Neural progenitor cell (in vitro differentiated cells): ENCODE results near the gene HNRNPL. TPM values are rescaled to one million over a fixed set of nuclear protein-coding genes. Genes with fewer than 3 reads are reported as not detected.

ENCODE experiments used
- DNase-seq: peaks from one replicate; pipeline ENCODE4 v3.0.0-alpha.2; 2016; ENCODE audit warnings: low spot score
- H2AFZ ChIP-seq: fragments of 200-600 bp; sonication (generic); replicated peaks from 2 replicates; pipeline ENCODE4 v1.6.1; 2016; ENCODE audit warnings: antibody characterized with exemption
- H3F3A ChIP-seq: fragments of 200-600 bp; sonication (generic); 2 replicates; pipeline ENCODE4 v1.6.1; 2016; ENCODE audit warnings: antibody characterized with exemption, low read depth
- H3K27ac ChIP-seq: fragments of 200-600 bp; sonication (generic); 2 replicates; pipeline ENCODE4 v1.5.1; 2016; ENCODE audit warnings: mild to moderate bottlenecking
- H3K27me3 ChIP-seq: fragments of 200-600 bp; sonication (generic); 2 replicates; pipeline ENCODE4 v1.6.1; 2016; ENCODE audit warnings: mild to moderate bottlenecking, moderate library complexity
- H3K36me3 ChIP-seq: fragments of 200-600 bp; sonication (generic); 2 replicates; pipeline ENCODE4 v1.5.1; 2016
- H3K4me1 ChIP-seq: fragments of 200-600 bp; sonication (generic); 2 replicates; pipeline ENCODE4 v1.6.1; 2016; ENCODE audit warnings: mixed run types
- H3K4me2 ChIP-seq: fragments of 200-600 bp; sonication (generic); 2 replicates; pipeline ENCODE4 v1.6.1; 2016
- H3K4me3 ChIP-seq: fragments of 200-600 bp; sonication (generic); 2 replicates; pipeline ENCODE4 v1.5.1; 2016
- H3K79me2 ChIP-seq: fragments of 200-600 bp; sonication (generic); 2 replicates; pipeline ENCODE4 v1.6.1; 2016; ENCODE audit warnings: low read depth
- H3K9ac ChIP-seq: fragments of 200-600 bp; sonication (generic); 2 replicates; pipeline ENCODE4 v1.6.1; 2016
- H3K9me3 ChIP-seq: fragments of 200-600 bp; sonication (generic); 2 replicates; pipeline ENCODE4 v1.5.1; 2016; ENCODE audit warnings: low read depth
- H4K20me1 ChIP-seq: fragments of 200-600 bp; sonication (generic); 2 replicates; pipeline ENCODE4 v1.6.1; 2016; ENCODE audit warnings: low read depth
- H3K27ac Mint-ChIP-seq: 3 replicates; pipeline ENCODE4 v1.8.0; 2021; ENCODE audit warnings: mixed read lengths
- H3K27me3 Mint-ChIP-seq: 2 replicates; pipeline ENCODE4 v1.8.0; 2022; ENCODE audit warnings: low read depth, mild to moderate bottlenecking, inconsistent platforms, moderate library complexity, mixed read lengths; ENCODE audit not compliant: insufficient read depth
- H3K36me3 Mint-ChIP-seq: 3 replicates; pipeline ENCODE4 v1.8.0; 2021; ENCODE audit warnings: mixed read lengths
- H3K4me1 Mint-ChIP-seq: 3 replicates; pipeline ENCODE4 v1.8.0; 2021; ENCODE audit warnings: mixed read lengths
- H3K4me3 Mint-ChIP-seq: 3 replicates; pipeline ENCODE4 v1.8.0; 2021; ENCODE audit warnings: mild to moderate bottlenecking, moderate library complexity, mixed read lengths
- H3K9me3 Mint-ChIP-seq: 3 replicates; pipeline ENCODE4 v1.8.0; 2020; ENCODE audit warnings: mixed read lengths
- EZH2 ChIP-seq: fragments of 200-600 bp; sonication (generic); IDR thresholded peaks from 2 replicates; pipeline ENCODE4 v1.6.1; 2017; ENCODE audit warnings: antibody characterized with exemption, mild to moderate bottlenecking, moderate library complexity
- EZH2phosphoT487 ChIP-seq: fragments of 200-600 bp; sonication (generic); IDR thresholded peaks from 2 replicates; pipeline ENCODE4 v1.6.1; 2017; ENCODE audit warnings: antibody characterized with exemption
- total RNA-seq: library from RNA; depleted of rRNA; stranded (reverse); fragments of >200 nt; gene quantifications from 2 replicates; pipeline ENCODE4 v1.2.3, GENCODE V29; 2015; ENCODE audit warnings: low replicate concordance
- TF ChIP-seq, protein P1 (sequence below): fragments of 200-600 bp; sonication (generic); IDR thresholded peaks from 2 replicates; pipeline ENCODE4 v1.5.1; 2017; ENCODE audit warnings: antibody characterized with exemption, mild to moderate bottlenecking

HNRNPL gene
- total RNA-seq, 1 donor from 2014 or later, result 436 TPM

DNA sequence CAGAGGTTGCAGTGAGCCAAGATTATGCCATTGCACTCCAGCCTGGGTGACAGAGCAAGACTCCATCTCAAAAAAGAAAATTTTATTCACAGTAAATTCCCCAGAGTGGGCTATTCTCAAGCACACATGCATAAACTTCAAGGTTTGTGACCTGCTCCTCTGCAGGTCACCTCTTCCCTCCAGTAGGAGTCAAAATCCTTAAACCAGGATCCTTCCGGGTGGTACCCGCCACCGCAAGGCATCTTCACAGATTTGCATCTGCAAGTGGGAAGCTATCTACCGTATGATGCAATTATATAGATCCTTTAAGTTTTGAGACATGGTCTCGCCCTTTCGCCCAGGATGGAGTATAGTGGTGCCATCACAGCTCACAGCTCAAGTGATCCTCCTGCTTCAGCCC lies 15.2 kb downstream of the HNRNPL start:
- Histone ChIP-seq H3K9ac (no peak overlapping the region), H3K4me2 (no peak overlapping the region), H3K27me3 (no peaks in the 10 kb centered on the region), H3K36me3 (no peaks in the 10 kb centered on the region), H3K27ac (no peak overlapping the region), H4K20me1 (peaks cover 19% of the 10 kb centered on the region), H3K9me3 (no peaks in the 10 kb centered on the region), H2AFZ (no peak overlapping the region), H3K79me2 (peaks cover 10% of the 10 kb centered on the region), H3F3A (peaks cover 74% of the 10 kb centered on the region), H3K4me3 (no peak overlapping the region), H3K4me1 (peaks cover 8% of the 10 kb centered on the region)
- H3K27me3 Mint-ChIP-seq, result peaks cover 6% of the 10 kb centered on the region
- no peak overlapping the region for H3K4me3 Mint-ChIP-seq
- no peak for DNase-seq
- H3K27ac Mint-ChIP-seq, result peak overlapping the region; percentile 37
- H3K4me1 Mint-ChIP-seq, result peaks cover 16% of the 10 kb centered on the region
- H3K9me3 Mint-ChIP-seq, result no peaks in the 10 kb centered on the region
- no peak for TF ChIP-seq EZH2
- TF ChIP-seq EZH2phosphoT487, result no peak
- TF ChIP-seq, protein P1, sequence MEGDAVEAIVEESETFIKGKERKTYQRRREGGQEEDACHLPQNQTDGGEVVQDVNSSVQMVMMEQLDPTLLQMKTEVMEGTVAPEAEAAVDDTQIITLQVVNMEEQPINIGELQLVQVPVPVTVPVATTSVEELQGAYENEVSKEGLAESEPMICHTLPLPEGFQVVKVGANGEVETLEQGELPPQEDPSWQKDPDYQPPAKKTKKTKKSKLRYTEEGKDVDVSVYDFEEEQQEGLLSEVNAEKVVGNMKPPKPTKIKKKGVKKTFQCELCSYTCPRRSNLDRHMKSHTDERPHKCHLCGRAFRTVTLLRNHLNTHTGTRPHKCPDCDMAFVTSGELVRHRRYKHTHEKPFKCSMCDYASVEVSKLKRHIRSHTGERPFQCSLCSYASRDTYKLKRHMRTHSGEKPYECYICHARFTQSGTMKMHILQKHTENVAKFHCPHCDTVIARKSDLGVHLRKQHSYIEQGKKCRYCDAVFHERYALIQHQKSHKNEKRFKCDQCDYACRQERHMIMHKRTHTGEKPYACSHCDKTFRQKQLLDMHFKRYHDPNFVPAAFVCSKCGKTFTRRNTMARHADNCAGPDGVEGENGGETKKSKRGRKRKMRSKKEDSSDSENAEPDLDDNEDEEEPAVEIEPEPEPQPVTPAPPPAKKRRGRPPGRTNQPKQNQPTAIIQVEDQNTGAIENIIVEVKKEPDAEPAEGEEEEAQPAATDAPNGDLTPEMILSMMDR, result no peak
- H3K36me3 Mint-ChIP-seq, result peaks cover 34% of the 10 kb centered on the region

DNA sequence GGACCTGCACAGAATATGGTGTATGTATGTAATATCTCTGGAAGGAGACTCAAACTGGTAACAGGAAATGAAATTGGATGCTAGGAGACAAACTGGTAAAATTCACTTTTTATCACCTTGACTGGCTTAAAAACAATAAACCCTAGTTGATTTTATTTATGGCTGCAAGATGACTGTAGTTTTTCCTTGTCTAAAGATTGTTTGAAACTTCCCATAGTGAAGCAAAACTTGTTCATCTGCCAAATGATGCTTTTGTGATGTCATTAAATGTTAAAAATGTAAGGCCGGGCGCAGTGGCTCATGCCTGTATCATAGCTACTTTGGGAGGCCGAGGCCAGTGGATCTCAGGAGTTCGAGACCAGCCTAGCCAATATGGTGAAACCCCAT lies 15.7 kb downstream of the HNRNPL start:
- Mint-ChIP-seq H3K4me3 (peak overlapping the region; percentile 50), H3K36me3 (peaks cover 29% of the 10 kb centered on the region)
- peaks cover 10% of the 10 kb centered on the region for H3K79me2 ChIP-seq

GRCh38 chr19:38833092-38833425 lies 16.7 kb downstream of the HNRNPL start:
- Mint-ChIP-seq H3K27me3 (peaks cover 6% of the 10 kb centered on the region), H3K9me3 (no peaks in the 10 kb centered on the region), H3K27ac (no peak overlapping the region), H3K36me3 (peaks cover 28% of the 10 kb centered on the region), H3K4me1 (peaks cover 16% of the 10 kb centered on the region), H3K4me3 (no peak overlapping the region)
- Histone ChIP-seq H3K79me2 (peaks cover 10% of the 10 kb centered on the region), H3K9me3 (no peaks in the 10 kb centered on the region), H2AFZ (no peak overlapping the region), H3K36me3 (peaks cover 3% of the 10 kb centered on the region), H3K4me2 (no peak overlapping the region), H3F3A (peaks cover 58% of the 10 kb centered on the region), H3K27me3 (no peaks in the 10 kb centered on the region), H4K20me1 (peaks cover 7% of the 10 kb centered on the region), H3K9ac (no peak overlapping the region), H3K4me3 (no peak overlapping the region), H3K27ac (peak overlapping the region; percentile 48), H3K4me1 (peaks cover 8% of the 10 kb centered on the region)
- DNase-seq, result no peak
- TF ChIP-seq, protein P1, result no peak
- TF ChIP-seq EZH2phosphoT487 (no peak), EZH2 (no peak)

More for the DNA sequence above, 15.7 kb downstream of the HNRNPL start:
- H2AFZ ChIP-seq, result no peak overlapping the region
- H3K9ac ChIP-seq, result no peak overlapping the region
- H3K4me1 Mint-ChIP-seq, result peaks cover 16% of the 10 kb centered on the region
- peaks cover 14% of the 10 kb centered on the region for H4K20me1 ChIP-seq
- no peak overlapping the region for H3K27ac Mint-ChIP-seq
- DNase-seq, result no peak
- no peaks in the 10 kb centered on the region for H3K9me3 Mint-ChIP-seq
- TF ChIP-seq, protein P1, result no peak
- TF ChIP-seq EZH2 (no peak), EZH2phosphoT487 (no peak)
- no peaks in the 10 kb centered on the region for H3K27me3 ChIP-seq
- H3K4me2 ChIP-seq, result no peak overlapping the region
- H3K27ac ChIP-seq, result no peak overlapping the region
- H3K36me3 ChIP-seq, result no peaks in the 10 kb centered on the region
- H3K4me1 ChIP-seq, result peaks cover 8% of the 10 kb centered on the region
- no peaks in the 10 kb centered on the region for H3K9me3 ChIP-seq
- H3F3A ChIP-seq, result peaks cover 69% of the 10 kb centered on the region
- no peak overlapping the region for H3K4me3 ChIP-seq
- peaks cover 6% of the 10 kb centered on the region for H3K27me3 Mint-ChIP-seq
